VCaP (cell line): Measurements from ENCODE around the gene CCDC50.

ENCODE experiments used
- H3K27ac ChIP-seq: fragments of 450-650 bp; 2 replicates; pipeline ENCODE4 v1.5.1; 2017
- CTCF ChIP-seq: fragments of 450-650 bp; conservative IDR thresholded peaks from 2 replicates; pipeline ENCODE4 v1.5.1; 2017; ENCODE audit warnings: mild to moderate bottlenecking, moderate library complexity

Gene CCDC50

DNA sequence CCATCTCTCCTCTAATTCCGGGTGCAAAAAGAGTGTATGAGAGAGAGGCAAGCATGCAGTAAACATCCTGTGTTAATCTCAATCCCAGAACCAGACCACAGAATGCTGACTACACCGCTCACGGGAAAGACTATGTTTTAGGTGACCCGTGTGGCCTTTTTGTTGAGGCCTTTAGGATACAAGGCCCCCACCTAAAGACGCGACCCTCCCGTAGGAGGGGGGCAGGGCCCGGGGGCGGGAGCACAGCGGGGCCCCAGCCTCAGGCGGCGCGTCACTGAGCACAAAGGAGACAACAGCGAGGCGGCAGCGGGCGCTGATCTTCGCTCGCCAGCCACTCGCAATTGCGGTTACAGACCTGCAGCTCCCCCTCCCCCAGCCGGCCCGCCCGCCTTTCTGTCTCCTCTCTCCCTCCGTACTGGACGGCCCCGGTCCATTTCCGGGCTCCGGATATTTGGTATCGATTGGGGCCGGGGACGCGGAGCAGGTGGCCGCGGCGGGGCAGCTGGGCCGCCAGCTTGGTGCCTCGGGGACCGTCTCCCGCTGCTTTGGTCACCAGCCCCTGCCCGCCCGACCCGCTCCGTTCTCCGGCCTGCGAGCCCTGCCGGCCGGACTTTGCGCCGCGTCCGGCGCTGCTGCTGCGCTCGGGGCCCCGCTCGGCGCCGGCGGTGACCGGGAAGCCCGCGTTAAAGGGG, at the start of gene CCDC50:
Gene CCDC50 (plus strand): TSS at position 433 of the 692 bp plus-strand sequence. CDS start 281 bp downstream, outside the sequence.
- TF ChIP-seq CTCF = 0 out of 2 replicates have a peak, but pooled peaks have one; percentile 17

GRCh38 chr3:191280111-191280510, 49.1 kb upstream of the CCDC50 start:
- H3K27ac ChIP-seq = no peak overlapping the region
- no peak for TF ChIP-seq CTCF

More for the DNA sequence above, at the start of gene CCDC50:
- H3K27ac ChIP-seq = peak within 1 kb of the TSS; percentile 94

- TF ChIP-seq CTCF = no peak
- H3K27ac ChIP-seq = no peak overlapping the region
Measured at GRCh38 chr3:191280882-191281281, 48.3 kb upstream of the CCDC50 start.

GRCh38 chr3:191282251-191283185, 46.7 kb upstream of the CCDC50 start:
- H3K27ac ChIP-seq = peak overlapping the region; percentile 28; the same call in 1 of the 2 replicates
- no peak for TF ChIP-seq CTCF

DNA sequence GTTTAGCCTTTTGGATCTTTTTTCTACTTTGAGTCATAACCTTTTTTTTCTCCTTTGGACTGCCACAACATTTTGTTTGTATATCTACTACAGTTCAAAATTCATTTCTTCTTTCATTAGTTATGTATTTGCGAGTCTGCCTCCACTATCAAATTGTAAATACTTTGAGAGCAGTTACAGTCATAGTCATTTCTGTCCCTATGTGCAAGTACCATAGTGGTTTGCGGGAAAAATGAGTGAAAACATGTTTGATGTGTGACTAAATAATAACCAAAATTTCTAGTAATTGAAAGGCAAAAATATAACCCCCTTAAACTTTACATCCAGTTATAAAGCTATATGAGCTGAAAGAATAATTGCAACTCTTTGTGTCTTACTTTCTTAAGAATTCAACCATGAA, 45.8 kb upstream of the CCDC50 start:
- H3K27ac ChIP-seq = peak overlapping the region; percentile 28; the same call in 1 of the 2 replicates
- no peak for TF ChIP-seq CTCF

GRCh38 chr3:191290311-191291025, 38.7 kb upstream of the CCDC50 start:
- no peak overlapping the region for H3K27ac ChIP-seq
- TF ChIP-seq CTCF = no peak
